ENCODE measurements around the gene CA5A. TPM values are rescaled to one million over a fixed set of nuclear protein-coding genes. Genes with fewer than 3 reads are reported as not detected.
"Not testable (repeated sequence)": the region's sequence is repeated elsewhere in the genome, so short reads cannot be mapped to it uniquely, and the experiment has no call there.

Gene CA5A
- total RNA-seq, 6 experiments from 2014 or later, result not detected

GRCh38 chr16:87945351-87946042 is 9.2 kb upstream of the CA5A start:
- no peaks in the 10 kb centered on the region for H3K36me3 Mint-ChIP-seq (ENCODE audit: low read depth)
- H3K4me3 Mint-ChIP-seq, result no peak overlapping the region
- DNase-seq, result no peak
- no peaks in the 10 kb centered on the region for H3K4me1 Mint-ChIP-seq (ENCODE audit: low read depth)
- H3K9me3 Mint-ChIP-seq, result no peaks in the 10 kb centered on the region
- peaks cover 7% of the 10 kb centered on the region for H3K27me3 Mint-ChIP-seq (ENCODE audit: insufficient read depth)
- no peak overlapping the region for H3K27ac Mint-ChIP-seq
- no peak for TF ChIP-seq CTCF (IDR thresholded peaks at IDR 0.05)

- peaks cover 5% of the 10 kb centered on the region for H3K27me3 Mint-ChIP-seq (ENCODE audit: insufficient read depth)
- H3K4me3 Mint-ChIP-seq, result no peak overlapping the region
- no peak for DNase-seq
- H3K36me3 Mint-ChIP-seq (ENCODE audit: low read depth), result no peaks in the 10 kb centered on the region
- H3K9me3 Mint-ChIP-seq, result no peaks in the 10 kb centered on the region
- TF ChIP-seq CTCF (IDR thresholded peaks at IDR 0.05), result no peak
- no peak overlapping the region for H3K27ac Mint-ChIP-seq
- no peaks in the 10 kb centered on the region for H3K4me1 Mint-ChIP-seq (ENCODE audit: low read depth)
These were observed 6.4 kb upstream of the CA5A start for GRCh38 chr16:87942680-87943079.

- Mint-ChIP-seq H3K27ac (no peak overlapping the region), H3K9me3 (no peaks in the 10 kb centered on the region)
- no peak for TF ChIP-seq CTCF (IDR thresholded peaks at IDR 0.05)
These were observed 3.5 kb upstream of the CA5A start for GRCh38 chr16:87939562-87940423.

GRCh38 chr16:87938412-87938949 is 2.2 kb upstream of the CA5A start:
- H3K4me1 Mint-ChIP-seq (ENCODE audit: low read depth), result no peaks in the 10 kb centered on the region
- peaks cover 15% of the 10 kb centered on the region for H3K27me3 Mint-ChIP-seq (ENCODE audit: insufficient read depth)
- no peak overlapping the region for H3K4me3 Mint-ChIP-seq
- no peak overlapping the region for H3K27ac Mint-ChIP-seq
- TF ChIP-seq CTCF (IDR thresholded peaks at IDR 0.05), result no peak
- H3K36me3 Mint-ChIP-seq (ENCODE audit: low read depth), result no peaks in the 10 kb centered on the region
- DNase-seq, result peak; percentile 22
- H3K9me3 Mint-ChIP-seq, result no peaks in the 10 kb centered on the region

More at GRCh38 chr16:87939562-87940423, 3.5 kb upstream of the CA5A start:
- DNase-seq, result no peak
- Mint-ChIP-seq H3K36me3 (ENCODE audit: low read depth) (no peaks in the 10 kb centered on the region), H3K4me1 (ENCODE audit: low read depth) (no peaks in the 10 kb centered on the region), H3K4me3 (no peak overlapping the region), H3K27me3 (ENCODE audit: insufficient read depth) (peaks cover 10% of the 10 kb centered on the region)

GRCh38 chr16:87937231-87937542 is 858 bp upstream of the CA5A start:
- H3K27me3 Mint-ChIP-seq (ENCODE audit: insufficient read depth), result peaks cover 15% of the 10 kb centered on the region
- not testable (repeated sequence) for H3K27ac Mint-ChIP-seq; H3K4me3 Mint-ChIP-seq; H3K36me3 Mint-ChIP-seq (ENCODE audit: low read depth); H3K9me3 Mint-ChIP-seq; DNase-seq; H3K4me1 Mint-ChIP-seq (ENCODE audit: low read depth)

- peaks cover 15% of the 10 kb centered on the region for H3K27me3 Mint-ChIP-seq (ENCODE audit: insufficient read depth)
- H3K4me1 Mint-ChIP-seq (ENCODE audit: low read depth); H3K4me3 Mint-ChIP-seq; H3K27ac Mint-ChIP-seq; H3K36me3 Mint-ChIP-seq (ENCODE audit: low read depth); H3K9me3 Mint-ChIP-seq; DNase-seq: not testable (repeated sequence)
These were observed 334 bp downstream of the CA5A start for GRCh38 chr16:87936016-87936374.

- not testable (repeated sequence) for H3K36me3 Mint-ChIP-seq (ENCODE audit: low read depth)
These were observed 1.4 kb downstream of the CA5A start for GRCh38 chr16:87934752-87935425.

More at GRCh38 chr16:87934752-87935425, 1.4 kb downstream of the CA5A start:
- H3K27ac Mint-ChIP-seq; H3K4me1 Mint-ChIP-seq (ENCODE audit: low read depth); H3K4me3 Mint-ChIP-seq; H3K9me3 Mint-ChIP-seq; DNase-seq: not testable (repeated sequence)
- peaks cover 15% of the 10 kb centered on the region for H3K27me3 Mint-ChIP-seq (ENCODE audit: insufficient read depth)

Measured in HFFc6 (cell line).